K562 (cell line): ENCODE data around the gene NR2F2. TPM values are rescaled to one million over a fixed set of nuclear protein-coding genes. Genes with fewer than 3 reads are reported as not detected.

ENCODE experiments used
- ATAC-seq: fragments of 200-7000 bp; cut with Tn5 transposase; 3 replicates; pipeline ENCODE4 v1.9.1; 2020; ENCODE audit warnings: moderate library complexity
- BruUV-seq: library from RNA; stranded (reverse); fragments of 400-500 nt; replicated peaks from 2 replicates; lab custom pipeline; 2021; lab: Mats Ljungman, UMichigan
- CTCF ChIA-PET: fragments of 300-600 bp; formaldehyde crosslinking; extraction: SDS; loops from one replicate; lab custom pipeline; 2021; ENCODE audit warnings: low intra/inter-chr PET ratio; lab: Yijun Ruan, JAX
- POLR2A ChIA-PET: fragments of 300-600, 350-650 bp; sonication (Branson Sonifier 250); formaldehyde crosslinking; extraction: SDS; loops from one replicate; lab custom pipeline; 2021; ENCODE audit warnings: antibody characterized with exemption, inconsistent platforms; lab: Yijun Ruan, JAX
- DNase-seq, 4 experiments: peaks; one replicate each; pipeline versions ENCODE4 v3.0.0 to v3.0.0-alpha.2; 2011 to 2018; ENCODE audit warnings: low spot score in 3 of 4, mixed read lengths in 3 of 4; ENCODE audit errors: extremely low read depth in 1 of 4
- FAIRE-seq: peaks from 2 replicates; lab custom pipeline; 2011; peaks lifted over from hg19 to GRCh38; lab: Jason Lieb, UNC
- H2AFZ ChIP-seq: 2 replicates; pipeline ENCODE4 v1.6.0; 2011; ENCODE audit warnings: low read depth, low read length, control low read depth, inconsistent platforms
- H3K27ac ChIP-seq: fragments of 200-600 bp; 3 replicates; pipeline ENCODE4 v1.8.0; 2011; ENCODE audit warnings: low read depth, mild to moderate bottlenecking, control low read depth, inconsistent platforms, low read length, moderate library complexity, mixed read lengths; ENCODE audit errors: extremely low read depth
- H3K27me3 ChIP-seq, 2 experiments: fragments of 300-600 bp in 1 of 2; 2 replicates in 1 of 2; 3 replicates in 1 of 2; pipeline versions ENCODE4 v1.6.0 to v1.8.0; 2011; ENCODE audit warnings: inconsistent platforms in 2 of 2, low read length in 2 of 2, mild to moderate bottlenecking in 1 of 2, mixed read lengths in 1 of 2, moderate library complexity in 1 of 2; ENCODE audit not compliant: control insufficient read depth in 2 of 2, insufficient read depth in 2 of 2
- H3K36me3 ChIP-seq: fragments of 300-600 bp; 3 replicates; pipeline ENCODE4 v1.8.0; 2011; ENCODE audit warnings: mild to moderate bottlenecking, low read length, inconsistent platforms; ENCODE audit not compliant: control insufficient read depth, insufficient read depth
- H3K4me1 ChIP-seq, 2 experiments: fragments of 200-600 bp in 1 of 2; replicated peaks in 1 of 2; 2 replicates in 1 of 2; 3 replicates in 1 of 2; pipeline versions ENCODE4 v1.5.1 to v1.8.0; 2011; ENCODE audit warnings: inconsistent platforms in 2 of 2, low read length in 2 of 2, mild to moderate bottlenecking in 1 of 2, mixed read lengths in 1 of 2, moderate library complexity in 1 of 2; ENCODE audit not compliant: control insufficient read depth in 2 of 2, insufficient read depth in 2 of 2
- H3K4me2 ChIP-seq: 2 replicates; pipeline ENCODE4 v1.6.1; 2011; ENCODE audit warnings: low read length, control low read depth, inconsistent platforms, mixed read lengths; ENCODE audit not compliant: insufficient read depth
- H3K4me3 ChIP-seq: fragments of 200-600 bp; sonication (generic), shearing (Covaris generic); 2 replicates; pipeline ENCODE4 v1.5.1; 2016; ENCODE audit warnings: control low read depth, inconsistent platforms
- H3K79me2 ChIP-seq: fragments of 200-600 bp; 3 replicates; pipeline ENCODE4 v1.8.0; 2011; ENCODE audit warnings: low read length, inconsistent platforms; ENCODE audit not compliant: control insufficient read depth, insufficient read depth
- H3K9ac ChIP-seq, 2 experiments: 2 replicates each; pipeline versions ENCODE4 v1.6.0 to v1.6.1; 2011; ENCODE audit warnings: low read depth in 2 of 2, low read length in 2 of 2, control low read depth in 1 of 2, inconsistent platforms in 1 of 2, mild to moderate bottlenecking in 1 of 2, mixed read lengths in 1 of 2; ENCODE audit not compliant: insufficient read depth in 1 of 2
- H3K9me1 ChIP-seq: one replicate; pipeline ENCODE4 v1.6.0; 2011; ENCODE audit warnings: inconsistent platforms, mild to moderate bottlenecking, low read length, moderate library complexity; ENCODE audit not compliant: control insufficient read depth, insufficient read depth
- H3K9me3 ChIP-seq: replicated peaks from 2 replicates; pipeline ENCODE4 v1.5.1; 2011; ENCODE audit warnings: low read depth, low read length, inconsistent platforms; ENCODE audit not compliant: control insufficient read depth, insufficient read depth
- H4K20me1 ChIP-seq: replicated peaks from 2 replicates; pipeline ENCODE4 v1.6.1; 2011; ENCODE audit warnings: low read length, inconsistent platforms, mixed read lengths; ENCODE audit not compliant: control insufficient read depth, insufficient read depth
- ATF1 ChIP-seq, 2 experiments: fragments of 450-650 bp in 1 of 2; IDR thresholded peaks; 2 replicates each; pipeline ENCODE4 v1.6.1; 2016; ENCODE audit warnings: missing compliant biosample characterization in 1 of 2, missing genetic modification characterization in 1 of 2
- CHD1 ChIP-seq: fragments of 200-600 bp; sonication (generic); IDR thresholded peaks from one replicate; pipeline ENCODE4 v1.6.1; 2012; ENCODE audit warnings: mild to moderate bottlenecking, moderate library complexity, low read length, inconsistent platforms
- CREM ChIP-seq: IDR thresholded peaks from 2 replicates; pipeline ENCODE4 v1.6.1; 2014; ENCODE audit warnings: antibody characterized with exemption, low read depth
- ETS2 ChIP-seq: IDR thresholded peaks from 2 replicates; pipeline ENCODE4 v1.6.1; 2016; ENCODE audit warnings: borderline replicate concordance, missing genetic modification characterization, mild to moderate bottlenecking, moderate library complexity, missing compliant biosample characterization; ENCODE audit not compliant: poor library complexity, severe bottlenecking
- NFIX ChIP-seq: fragments of 250-450 bp; sonication (Bioruptor Pico); IDR thresholded peaks from 2 replicates; pipeline ENCODE4 v1.4.0; 2020; ENCODE audit warnings: low read depth, mild to moderate bottlenecking, moderate library complexity
- TEAD1 ChIP-seq, 2 experiments: fragments of 450-650 bp in 1 of 2; sonication (generic) in 1 of 2; formaldehyde crosslinking; IDR thresholded peaks; 2 replicates each; pipeline versions ENCODE4 v1.4.0 to v1.8.0; 2020 to 2022; ENCODE audit warnings: mild to moderate bottlenecking in 2 of 2, missing genetic modification reagents in 1 of 2
- ZNF133 ChIP-seq: fragments of 250-450 bp; sonication (Bioruptor Pico); IDR thresholded peaks from 2 replicates; pipeline ENCODE4 v1.4.0; 2020; ENCODE audit warnings: mild to moderate bottlenecking
- ZNF23 ChIP-seq: fragments of 250-450 bp; sonication (Bioruptor Pico); IDR thresholded peaks from 2 replicates; pipeline ENCODE4 v1.4.0; 2020; ENCODE audit warnings: mild to moderate bottlenecking
- ZNF347 ChIP-seq: fragments of 450-650 bp; formaldehyde crosslinking; IDR thresholded peaks from 2 replicates; pipeline ENCODE4 v1.4.0; 2020; ENCODE audit warnings: low read depth, mild to moderate bottlenecking, moderate library complexity
- WGBS: fragments of 100-300 bp; shearing (Covaris generic); methylation state at CpG from one replicate; pipeline ENCODE4 v1.1.6; 2016; ENCODE audit warnings: low coverage, mixed read lengths; ENCODE audit not compliant: insufficient coverage; ENCODE audit errors: missing lambda C conversion rate; 5-methylcytosine and 5-hydroxymethylcytosine counted together
- in situ Hi-C: fragments of 300-500 bp; cut with MboI; formaldehyde crosslinking; loops from 4 replicates; pipeline ENCODE4 v1.15.0; 2018; ENCODE audit warnings: inconsistent platforms, mixed read lengths
- intact Hi-C: fragments of 100-400 bp; cut with micrococcal nuclease; formaldehyde crosslinking; loops from 2 replicates; pipeline ENCODE4 v1.14.2; 2022
- polyA plus RNA-seq, 8 experiments: library from polyadenylated mRNA; depleted of rRNA in 4 of 8; stranded (reverse) in 5 of 8; unstranded in 3 of 8; fragments of >200 nt; fragmentation: Nextera tagmentation in 2 of 8; fragmentation: Illumina TruSeq in 1 of 8; extraction: Ambion mirVana in 2 of 8; extraction: Trizol in 1 of 8; gene quantifications; 2 replicates each; pipeline versions ENCODE4 v1.2.1 to v1.2.3, GENCODE V29; 2011 to 2014; ENCODE audit warnings: inconsistent platforms in 1 of 8, missing spikeins in 1 of 8
- total RNA-seq, 7 experiments: library from RNA; depleted of rRNA in 6 of 7; stranded (reverse); fragments of >200 nt in 6 of 7; fragmentation: Illumina TruSeq in 2 of 7; extraction: Trizol in 2 of 7; gene quantifications; 2 replicates each; pipeline versions ENCODE4 v1.2.1 to v1.2.3, GENCODE V29; 2011 to 2021; ENCODE audit warnings: low replicate concordance in 1 of 7

The NR2F2 gene
- total and polyA plus RNA-seq, 9 of the 15 experiments (the other 6 are each of a cell fraction or from before 2014, with no cell fraction given), result 6.0 to 51.8 (median 11.1) TPM

DNA sequence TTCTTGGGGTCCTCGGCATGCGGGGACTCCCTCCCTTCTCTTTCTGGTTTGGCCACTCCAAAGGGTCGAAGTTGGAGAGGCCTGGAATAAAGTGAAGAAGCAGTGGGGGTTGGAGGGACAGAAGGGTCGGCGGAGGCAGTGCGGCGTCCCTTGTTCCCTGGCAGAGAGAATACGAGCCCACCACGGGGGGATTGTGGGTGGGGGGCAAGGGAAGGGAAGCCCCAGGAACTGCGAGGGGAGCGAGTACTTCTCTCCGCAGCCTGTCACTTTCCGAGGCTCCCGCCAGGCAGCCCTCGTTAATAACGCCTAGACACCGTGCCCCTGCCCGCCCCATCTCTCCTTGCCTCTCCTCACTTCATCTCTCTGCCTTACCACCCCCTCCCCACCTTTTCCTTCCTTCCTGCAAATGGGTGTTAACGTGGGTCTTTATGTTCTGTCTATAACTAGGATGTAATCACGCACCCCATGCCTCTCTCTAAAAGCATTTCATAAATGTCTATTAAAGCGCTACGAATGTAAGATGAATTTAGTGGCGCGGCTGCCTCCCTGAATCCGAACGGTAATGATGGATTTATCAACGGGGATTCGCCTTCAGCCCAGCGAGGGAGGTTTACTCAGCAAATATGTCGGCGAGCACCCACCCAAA lies 13.7 kb downstream of the NR2F2 start:
- peaks cover 3 to 45% of the 10 kb centered on the region in 2 experiments; a peak in 4 of 5 replicates for H3K4me1 ChIP-seq
- 96% methylated on average over 18 of the region's 31 CpGs for WGBS
- H2AFZ ChIP-seq, result no peak overlapping the region
- H3K79me2 ChIP-seq, result peaks cover 65% of the 10 kb centered on the region
- ATAC-seq (no peak), DNase-seq (no peak), FAIRE-seq (no peak)
- no peaks in the 10 kb centered on the region for H3K9me1 ChIP-seq
- no peak overlapping the region for H3K9ac ChIP-seq
- in situ Hi-C loops (loop anchor here (25.0 kb wide), 1 partner anchor 893 kb away; no protein-coding TSS in a partner anchor), intact Hi-C loops (no loop called here)
- CTCF ChIA-PET, result no interaction called here
- peaks cover 2% of the 10 kb centered on the region; the same call in 1 of the 2 replicates for H3K9me3 ChIP-seq
- no peaks in the 10 kb centered on the region for H3K27me3 ChIP-seq
- no peak overlapping the region for H3K27ac ChIP-seq
- no peak overlapping the region for H3K4me3 ChIP-seq
- POLR2A ChIA-PET, result interaction anchor here (0.5 to 1.2 kb wide), 3 partner anchors 9 to 13 kb away, joined by 3 read pairs; no protein-coding TSS in a partner anchor
- H3K36me3 ChIP-seq, result peaks cover 68% of the 10 kb centered on the region
- H3K4me2 ChIP-seq, result no peak overlapping the region
- TF ChIP-seq ATF1 (CRISPR knock-in tag; IDR thresholded peaks at IDR 0.05) (no peak), ATF1 (tag; IDR thresholded peaks at IDR 0.05) (no peak), ZNF23 (CRISPR knock-in tag) (no peak), ZNF347 (CRISPR knock-in tag) (no peak), CHD1 (no peak), NFIX (CRISPR knock-in tag) (no peak), ZNF133 (CRISPR knock-in tag) (no peak), CREM (no peak), ETS2 (tag) (no peak), TEAD1 (CRISPR knock-in tag; IDR thresholded peaks at IDR 0.05) (no peak)
- no peaks in the 10 kb centered on the region for H4K20me1 ChIP-seq
- BruUV-seq, result no TSS peak
